ENCODE results near the gene OTOP3.
A peak's percentile ranks its signal among the peaks of the same experiment; 100 is the strongest.

The OTOP3 gene

GRCh38 chr17:74951680-74952421 is 16.2 kb downstream of the OTOP3 start:
- ATAC-seq (replicated peaks; ENCODE audit: extremely low read depth, poor library complexity, severe bottlenecking), result no peak
- H3K27me3 Mint-ChIP-seq, result no peaks in the 10 kb centered on the region

GRCh38 chr17:74952431-74953133 is 16.9 kb downstream of the OTOP3 start:
- DNase-seq (ENCODE audit: low spot score in 2 of 2) (no peak), ATAC-seq (replicated peaks; ENCODE audit: extremely low read depth, poor library complexity, severe bottlenecking) (no peak)
- Mint-ChIP-seq H3K27ac (ENCODE audit: low read depth) (no peak overlapping the region), H3K36me3 (ENCODE audit: insufficient read depth) (no peaks in the 10 kb centered on the region), H3K4me3 (no peak overlapping the region), H3K4me1 (no peaks in the 10 kb centered on the region), H3K27me3 (no peaks in the 10 kb centered on the region), H3K9me3 (no peaks in the 10 kb centered on the region)

More at GRCh38 chr17:74951680-74952421, 16.2 kb downstream of the OTOP3 start:
- no peak for DNase-seq (ENCODE audit: low spot score in 2 of 2)
- H3K27ac Mint-ChIP-seq (ENCODE audit: low read depth), result no peak overlapping the region
- H3K36me3 Mint-ChIP-seq (ENCODE audit: insufficient read depth), result peaks cover 2% of the 10 kb centered on the region
- no peaks in the 10 kb centered on the region for H3K4me1 Mint-ChIP-seq
- no peak overlapping the region for H3K4me3 Mint-ChIP-seq
- no peaks in the 10 kb centered on the region for H3K9me3 Mint-ChIP-seq

GRCh38 chr17:74953134-74953687 is 17.5 kb downstream of the OTOP3 start:
- Mint-ChIP-seq H3K4me3 (no peak overlapping the region), H3K4me1 (no peaks in the 10 kb centered on the region), H3K9me3 (no peaks in the 10 kb centered on the region), H3K36me3 (ENCODE audit: insufficient read depth) (no peaks in the 10 kb centered on the region), H3K27me3 (no peaks in the 10 kb centered on the region), H3K27ac (ENCODE audit: low read depth) (no peak overlapping the region)
- ATAC-seq (replicated peaks; ENCODE audit: extremely low read depth, poor library complexity, severe bottlenecking) (no peak), DNase-seq (ENCODE audit: low spot score in 2 of 2) (no peak)

GRCh38 chr17:74954115-74954514 is 18.4 kb downstream of the OTOP3 start:
- Mint-ChIP-seq H3K36me3 (ENCODE audit: insufficient read depth) (no peaks in the 10 kb centered on the region), H3K27ac (ENCODE audit: low read depth) (no peak overlapping the region), H3K9me3 (no peaks in the 10 kb centered on the region), H3K4me3 (no peak overlapping the region), H3K27me3 (no peaks in the 10 kb centered on the region), H3K4me1 (no peaks in the 10 kb centered on the region)
- ATAC-seq (replicated peaks; ENCODE audit: extremely low read depth, poor library complexity, severe bottlenecking), result no peak
- DNase-seq (ENCODE audit: low spot score in 2 of 2), result no peak

GRCh38 chr17:74954665-74955421 is 19.1 kb downstream of the OTOP3 start:
- H3K9me3 Mint-ChIP-seq, result no peaks in the 10 kb centered on the region
- H3K36me3 Mint-ChIP-seq (ENCODE audit: insufficient read depth), result no peaks in the 10 kb centered on the region
- peaks cover 6% of the 10 kb centered on the region for H3K4me1 Mint-ChIP-seq
- ATAC-seq (replicated peaks; ENCODE audit: extremely low read depth, poor library complexity, severe bottlenecking) (no peak), DNase-seq (ENCODE audit: low spot score in 2 of 2) (no peak)
- H3K27me3 Mint-ChIP-seq, result no peaks in the 10 kb centered on the region
- H3K27ac Mint-ChIP-seq (ENCODE audit: low read depth), result no peak overlapping the region
- H3K4me3 Mint-ChIP-seq, result no peak overlapping the region

- Mint-ChIP-seq H3K27ac (ENCODE audit: low read depth) (no peak overlapping the region), H3K4me1 (peaks cover 6% of the 10 kb centered on the region), H3K4me3 (no peak overlapping the region), H3K9me3 (no peaks in the 10 kb centered on the region), H3K27me3 (no peaks in the 10 kb centered on the region), H3K36me3 (ENCODE audit: insufficient read depth) (no peaks in the 10 kb centered on the region)
- no peak for DNase-seq (ENCODE audit: low spot score in 2 of 2)
- ATAC-seq (replicated peaks; ENCODE audit: extremely low read depth, poor library complexity, severe bottlenecking), result no peak
These were observed 20.4 kb downstream of the OTOP3 start for GRCh38 chr17:74956093-74956492.

GRCh38 chr17:74957935-74958740 is 22.4 kb downstream of the OTOP3 start:
- H3K27ac Mint-ChIP-seq (ENCODE audit: low read depth), result no peak overlapping the region
- peak; percentile 64 to 81 for DNase-seq (ENCODE audit: low spot score in 2 of 2)

GRCh38 chr17:74959826-74960515 is 24.3 kb downstream of the OTOP3 start:
- Mint-ChIP-seq H3K9me3 (no peaks in the 10 kb centered on the region), H3K36me3 (ENCODE audit: insufficient read depth) (peaks cover 2% of the 10 kb centered on the region), H3K27me3 (no peaks in the 10 kb centered on the region), H3K4me3 (no peak overlapping the region), H3K4me1 (peaks cover 11% of the 10 kb centered on the region), H3K27ac (ENCODE audit: low read depth) (peak overlapping the region; percentile 52)
- DNase-seq (ENCODE audit: low spot score in 2 of 2), result no peak
- ATAC-seq (replicated peaks; ENCODE audit: extremely low read depth, poor library complexity, severe bottlenecking), result no peak

More at GRCh38 chr17:74957935-74958740, 22.4 kb downstream of the OTOP3 start:
- Mint-ChIP-seq H3K4me1 (peaks cover 11% of the 10 kb centered on the region), H3K4me3 (no peak overlapping the region), H3K27me3 (no peaks in the 10 kb centered on the region), H3K9me3 (no peaks in the 10 kb centered on the region), H3K36me3 (ENCODE audit: insufficient read depth) (no peaks in the 10 kb centered on the region)
- no peak for ATAC-seq (replicated peaks; ENCODE audit: extremely low read depth, poor library complexity, severe bottlenecking)

- DNase-seq (ENCODE audit: low spot score in 2 of 2) (no peak), ATAC-seq (replicated peaks; ENCODE audit: extremely low read depth, poor library complexity, severe bottlenecking) (peak; percentile 40)
- Mint-ChIP-seq H3K4me1 (peaks cover 11% of the 10 kb centered on the region), H3K9me3 (no peaks in the 10 kb centered on the region), H3K27me3 (no peaks in the 10 kb centered on the region), H3K36me3 (ENCODE audit: insufficient read depth) (peaks cover 2% of the 10 kb centered on the region), H3K27ac (ENCODE audit: low read depth) (no peak overlapping the region), H3K4me3 (no peak overlapping the region)
These were observed 25.1 kb downstream of the OTOP3 start for GRCh38 chr17:74960570-74961342.

GRCh38 chr17:74961657-74962350 is 26.1 kb downstream of the OTOP3 start:
- H3K27me3 Mint-ChIP-seq, result no peaks in the 10 kb centered on the region
- peaks cover 2% of the 10 kb centered on the region for H3K36me3 Mint-ChIP-seq (ENCODE audit: insufficient read depth)
- ATAC-seq (replicated peaks; ENCODE audit: extremely low read depth, poor library complexity, severe bottlenecking) (peak; percentile 84), DNase-seq (ENCODE audit: low spot score in 2 of 2) (peak; percentile 71 to 82)
- peaks cover 11% of the 10 kb centered on the region for H3K4me1 Mint-ChIP-seq
- no peak overlapping the region for H3K4me3 Mint-ChIP-seq
- H3K9me3 Mint-ChIP-seq, result no peaks in the 10 kb centered on the region
- no peak overlapping the region for H3K27ac Mint-ChIP-seq (ENCODE audit: low read depth)
